NCI-H1930 (cell line): ENCODE measurements around the gene SMIM20.
A peak's percentile ranks its signal among the peaks of the same experiment; 100 is the strongest.
"Not testable (repeated sequence)": the region's sequence is repeated elsewhere in the genome, so short reads cannot be mapped to it uniquely, and the experiment has no call there.

Experiments used
- DNase-seq, 2 experiments: peaks; one replicate each; lab custom pipeline; 2025; lab: John Stamatoyannopoulos, UW

SMIM20 gene

GRCh38 chr4:25913851-25914669 lies at the start of gene SMIM20:
Gene SMIM20 (plus strand): TSS chr4:25914220. CDS start chr4:25914314, 94 bp downstream.
- DNase-seq, result peak; percentile 63 to 77

DNA sequence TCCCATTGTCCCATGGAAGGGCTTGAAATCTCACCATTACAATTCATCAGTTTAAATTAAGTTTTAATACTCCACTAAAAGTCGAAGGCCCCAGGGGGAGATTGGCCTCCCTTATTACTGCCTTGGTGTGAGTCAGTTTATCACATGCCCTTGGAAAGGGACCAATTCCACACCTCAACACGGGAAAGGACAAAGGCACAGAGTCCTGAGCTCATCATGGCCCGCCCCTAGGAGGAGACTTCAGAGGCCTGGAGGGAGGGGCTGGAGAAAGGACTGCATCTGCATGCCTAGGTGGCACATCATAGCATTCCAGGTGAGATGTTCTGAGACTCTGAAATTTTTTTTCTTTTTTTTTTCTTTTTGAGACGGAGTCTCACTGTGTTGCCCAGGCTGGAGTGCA lies 48.4 kb upstream of the SMIM20 start:
- DNase-seq, result no peak

- DNase-seq, result not testable (repeated sequence)
Observed at GRCh38 chr4:25866401-25866800, 47.6 kb upstream of the SMIM20 start.

- no peak for DNase-seq
Observed at GRCh38 chr4:25867781-25868294, 46.2 kb upstream of the SMIM20 start.

GRCh38 chr4:25870081-25870480 lies 43.9 kb upstream of the SMIM20 start:
- DNase-seq, result no peak

DNA sequence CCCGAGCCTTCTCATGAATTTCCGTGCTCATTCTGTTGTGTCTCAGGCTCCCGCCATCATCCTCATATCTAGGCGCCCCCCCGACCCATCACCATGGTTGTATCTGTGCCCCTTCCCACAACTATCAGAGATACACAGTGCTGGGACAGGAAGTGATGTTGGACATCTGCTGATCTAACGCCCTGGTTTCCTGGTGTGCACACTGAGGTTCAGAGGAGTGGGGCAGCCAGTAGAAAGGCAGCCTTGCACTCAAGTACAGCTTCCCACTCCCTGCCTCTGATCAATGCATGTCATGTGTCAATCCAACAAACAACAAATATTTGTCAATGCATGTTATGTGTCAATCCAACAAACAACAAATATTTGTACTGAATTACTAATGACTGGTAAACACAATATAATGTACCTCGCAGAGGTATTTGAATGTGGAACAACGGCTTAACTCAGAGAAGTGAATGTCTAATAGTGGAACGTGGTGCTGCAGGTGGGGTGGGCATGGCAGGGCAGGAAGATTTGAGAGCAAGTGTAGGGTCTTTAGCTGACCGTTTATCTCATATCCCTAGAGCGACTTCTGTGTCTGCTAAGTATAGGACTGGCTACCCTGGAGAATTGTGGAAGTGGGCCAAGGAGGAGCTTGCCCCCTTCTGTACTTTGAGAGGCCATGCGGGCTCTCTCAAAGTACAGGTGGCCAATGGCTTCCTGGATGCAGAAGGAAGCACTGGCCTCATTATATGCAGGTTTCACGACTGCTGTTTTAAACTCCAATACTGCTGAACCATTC lies 41.0 kb upstream of the SMIM20 start:
- no peak for DNase-seq

GRCh38 chr4:25873632-25874129 lies 40.3 kb upstream of the SMIM20 start:
- no peak for DNase-seq

DNA sequence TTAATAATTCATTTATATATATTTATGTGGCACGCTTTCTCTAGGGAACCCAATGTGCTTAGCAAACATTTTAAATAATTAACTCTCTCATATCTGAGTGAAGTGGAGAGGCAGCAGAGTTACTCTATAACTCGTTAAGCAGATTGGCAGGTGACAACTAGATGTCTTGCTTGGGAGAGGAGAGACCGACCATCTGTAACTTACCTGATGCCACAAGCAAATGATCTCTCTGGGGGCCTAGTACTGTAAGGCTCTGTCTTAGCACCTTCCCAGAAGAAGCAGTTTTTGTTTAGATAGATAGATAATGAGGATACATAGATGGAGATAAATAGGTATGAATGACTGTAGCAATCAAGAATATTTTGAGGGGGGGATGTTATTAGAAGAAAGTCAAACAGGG lies 39.4 kb upstream of the SMIM20 start:
- DNase-seq, result no peak

DNA sequence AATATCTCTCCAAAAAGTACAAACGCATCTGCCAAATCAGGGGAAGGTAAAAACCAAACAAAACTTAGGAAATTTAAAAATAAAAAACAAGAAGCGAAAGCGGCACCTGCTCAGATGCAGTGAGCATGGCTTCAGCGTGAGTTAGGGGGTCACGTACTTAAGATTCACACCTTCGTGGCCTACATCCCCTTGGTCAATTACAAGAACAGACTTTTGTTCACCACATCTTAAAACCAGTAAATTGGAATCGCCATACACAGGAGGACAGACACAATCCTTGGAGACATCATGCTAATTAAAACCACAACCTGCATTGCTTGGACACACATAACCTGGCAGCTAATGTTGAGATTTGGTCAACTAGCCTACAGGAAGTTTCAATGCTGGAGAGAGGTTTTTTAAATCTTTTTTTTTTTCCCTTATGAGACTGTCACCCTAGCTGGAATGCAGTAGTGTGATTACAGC lies 38.7 kb upstream of the SMIM20 start:
- no peak for DNase-seq

GRCh38 chr4:25878676-25879075 lies 35.3 kb upstream of the SMIM20 start:
- DNase-seq, result no peak

DNA sequence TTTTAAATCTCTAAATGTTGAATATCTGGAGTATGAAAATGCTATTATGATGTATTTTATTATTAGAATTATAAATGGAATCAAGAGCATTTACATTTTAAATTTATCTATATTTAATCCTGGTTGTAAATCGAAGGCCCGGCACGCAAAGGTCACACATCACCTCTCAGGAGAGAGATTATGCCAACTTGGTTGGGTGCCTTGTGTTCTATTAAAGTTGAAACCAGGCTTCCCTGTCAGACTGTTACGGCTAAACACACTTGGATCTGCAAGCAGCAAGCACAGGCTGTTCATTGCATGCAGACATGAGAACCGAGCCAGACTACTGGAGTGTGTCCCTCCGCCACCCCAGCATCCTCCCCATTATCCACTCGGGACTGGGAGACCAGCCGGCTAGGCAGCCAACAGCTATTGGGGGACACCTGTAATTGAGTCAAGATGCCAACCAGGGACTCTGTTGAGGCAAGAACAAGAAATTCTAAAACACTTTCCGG lies 34.9 kb upstream of the SMIM20 start:
- DNase-seq, result no peak

- no peak for DNase-seq
Observed at GRCh38 chr4:25879587-25879986, 34.4 kb upstream of the SMIM20 start.

DNA sequence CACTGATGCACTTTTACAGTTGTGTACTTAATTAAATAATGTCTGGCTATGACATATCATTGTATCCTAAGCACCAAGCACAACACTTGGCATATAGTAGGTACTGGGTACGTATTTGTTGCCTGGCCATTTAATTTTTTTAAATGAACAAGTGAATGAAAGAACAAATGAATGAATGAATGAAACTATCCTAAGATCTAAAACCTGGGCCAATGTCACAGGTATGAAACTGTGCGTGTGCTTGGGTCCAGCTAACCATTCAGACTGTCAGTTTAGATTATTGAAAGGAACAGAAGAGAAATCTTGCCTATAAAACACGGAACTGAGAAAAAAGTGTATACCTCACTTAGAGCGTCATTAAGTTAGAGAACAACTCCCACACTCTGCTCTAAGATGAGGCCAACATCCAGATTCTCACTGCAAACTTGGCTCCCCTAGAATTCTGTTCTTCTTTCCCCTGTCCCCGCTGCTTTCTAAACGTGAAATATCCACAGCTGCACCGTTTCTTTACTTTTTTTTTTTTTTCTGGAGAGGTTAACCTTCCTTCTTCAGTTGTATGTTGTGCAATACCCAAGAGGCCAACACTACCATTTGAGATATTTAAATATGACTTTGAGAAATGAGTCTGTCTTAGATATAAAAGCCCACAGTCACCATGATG lies 33.9 kb upstream of the SMIM20 start:
- no peak for DNase-seq

- no peak for DNase-seq
Observed at GRCh38 chr4:25881193-25881592, 32.8 kb upstream of the SMIM20 start.

DNA sequence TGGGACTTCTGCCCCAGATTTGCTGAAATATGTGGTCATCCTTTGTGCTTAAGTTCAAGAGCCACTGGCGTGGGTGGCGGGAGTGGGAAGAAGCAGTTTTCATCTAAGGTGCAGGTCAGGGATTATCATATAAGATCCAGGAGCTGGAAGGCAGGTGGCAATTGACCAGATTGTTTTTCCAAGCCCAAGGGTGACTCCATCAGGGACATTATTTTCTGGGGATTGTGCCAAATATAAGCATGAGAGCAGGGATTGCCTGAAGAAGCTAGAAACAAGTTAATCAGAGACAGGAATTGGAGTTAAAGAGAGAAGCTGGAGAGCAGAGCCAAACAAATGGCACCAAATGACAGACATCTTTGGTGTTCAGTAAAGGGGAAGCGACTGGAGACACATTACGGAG lies 31.8 kb upstream of the SMIM20 start:
- DNase-seq, result no peak

- no peak for DNase-seq
Observed at GRCh38 chr4:25883565-25883964, 30.5 kb upstream of the SMIM20 start.

DNA sequence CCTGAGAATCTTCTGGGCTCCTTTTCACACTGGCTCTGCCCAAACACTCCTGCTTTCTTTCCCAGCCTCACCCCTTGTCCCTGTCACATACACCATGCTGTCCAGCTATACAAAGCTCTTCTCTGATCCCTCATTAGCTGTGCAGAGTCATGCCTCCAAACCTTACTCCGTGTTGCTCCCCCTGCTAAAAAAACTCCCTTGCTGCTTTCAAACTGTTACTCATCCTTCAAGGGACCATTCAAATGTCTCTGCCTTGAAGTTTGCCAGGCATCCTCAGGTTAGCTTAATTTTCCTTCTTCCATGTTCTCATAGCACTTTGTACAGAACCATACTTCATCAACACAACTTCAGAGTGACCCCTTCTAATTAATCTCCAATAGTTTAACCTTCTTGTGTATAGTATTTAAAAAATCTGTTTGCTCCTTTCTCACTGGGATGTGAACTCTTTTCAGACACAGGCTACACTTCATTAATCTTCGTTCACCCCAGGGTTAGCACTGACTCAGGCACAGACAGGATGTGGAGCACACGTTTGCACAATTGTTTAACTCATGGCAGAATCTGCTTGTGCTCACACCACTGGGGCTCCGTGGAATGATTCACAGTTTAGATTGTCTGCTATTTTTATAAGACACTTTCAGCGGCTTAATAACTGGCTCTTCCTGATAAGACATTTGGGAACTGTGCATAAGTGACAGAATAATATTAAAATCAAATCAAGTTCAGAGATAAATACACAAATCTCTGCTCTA lies 29.8 kb upstream of the SMIM20 start:
- no peak for DNase-seq

DNA sequence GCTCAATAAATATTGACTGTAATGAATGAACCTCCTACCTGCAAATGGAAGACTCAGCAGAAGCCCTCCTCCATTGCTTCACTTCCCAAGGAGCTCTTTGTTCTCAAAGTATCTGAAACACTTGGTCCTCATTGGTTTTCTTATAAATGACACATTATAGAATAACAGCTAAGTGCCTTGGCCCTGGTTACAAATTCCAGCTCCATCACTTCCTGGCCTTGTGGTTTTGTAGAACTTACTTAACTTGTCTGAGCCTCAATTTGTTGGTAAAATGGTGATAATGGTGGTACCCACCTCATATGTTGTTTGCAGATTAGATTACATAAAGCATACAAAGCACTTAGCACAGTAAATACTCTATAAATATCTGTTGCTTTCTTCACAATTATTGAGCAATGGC lies 25.2 kb upstream of the SMIM20 start:
- no peak for DNase-seq

GRCh38 chr4:25889589-25890503 lies 24.2 kb upstream of the SMIM20 start:
- DNase-seq, result no peak
